Measurements from ENCODE around the gene HOXA11.

The HOXA11 gene

DNA sequence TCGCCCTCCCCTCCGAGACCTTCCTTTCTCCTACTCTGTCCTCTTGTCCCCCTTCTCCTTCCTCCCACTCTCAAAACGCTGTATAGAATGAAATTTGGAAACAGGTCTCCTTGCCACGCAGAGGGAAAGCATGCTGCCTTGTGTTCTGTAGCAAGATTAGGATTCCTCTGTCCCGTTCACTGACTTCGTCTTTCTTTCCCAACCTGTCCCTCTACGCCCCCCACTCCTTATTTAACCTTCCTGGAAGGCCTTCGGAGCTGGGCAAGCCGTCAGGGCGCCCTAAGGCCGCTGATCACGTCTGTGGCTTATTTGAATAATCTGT, 21.0 kb downstream of the HOXA11 start:
- no peak overlapping the region for H3K27ac ChIP-seq
- no peak for TF ChIP-seq ZFX (IDR thresholded peaks at IDR 0.05; ENCODE audit: borderline replicate concordance)
- TF ChIP-seq, protein P1, sequence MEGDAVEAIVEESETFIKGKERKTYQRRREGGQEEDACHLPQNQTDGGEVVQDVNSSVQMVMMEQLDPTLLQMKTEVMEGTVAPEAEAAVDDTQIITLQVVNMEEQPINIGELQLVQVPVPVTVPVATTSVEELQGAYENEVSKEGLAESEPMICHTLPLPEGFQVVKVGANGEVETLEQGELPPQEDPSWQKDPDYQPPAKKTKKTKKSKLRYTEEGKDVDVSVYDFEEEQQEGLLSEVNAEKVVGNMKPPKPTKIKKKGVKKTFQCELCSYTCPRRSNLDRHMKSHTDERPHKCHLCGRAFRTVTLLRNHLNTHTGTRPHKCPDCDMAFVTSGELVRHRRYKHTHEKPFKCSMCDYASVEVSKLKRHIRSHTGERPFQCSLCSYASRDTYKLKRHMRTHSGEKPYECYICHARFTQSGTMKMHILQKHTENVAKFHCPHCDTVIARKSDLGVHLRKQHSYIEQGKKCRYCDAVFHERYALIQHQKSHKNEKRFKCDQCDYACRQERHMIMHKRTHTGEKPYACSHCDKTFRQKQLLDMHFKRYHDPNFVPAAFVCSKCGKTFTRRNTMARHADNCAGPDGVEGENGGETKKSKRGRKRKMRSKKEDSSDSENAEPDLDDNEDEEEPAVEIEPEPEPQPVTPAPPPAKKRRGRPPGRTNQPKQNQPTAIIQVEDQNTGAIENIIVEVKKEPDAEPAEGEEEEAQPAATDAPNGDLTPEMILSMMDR (IDR thresholded peaks at IDR 0.05) = no peak

DNA sequence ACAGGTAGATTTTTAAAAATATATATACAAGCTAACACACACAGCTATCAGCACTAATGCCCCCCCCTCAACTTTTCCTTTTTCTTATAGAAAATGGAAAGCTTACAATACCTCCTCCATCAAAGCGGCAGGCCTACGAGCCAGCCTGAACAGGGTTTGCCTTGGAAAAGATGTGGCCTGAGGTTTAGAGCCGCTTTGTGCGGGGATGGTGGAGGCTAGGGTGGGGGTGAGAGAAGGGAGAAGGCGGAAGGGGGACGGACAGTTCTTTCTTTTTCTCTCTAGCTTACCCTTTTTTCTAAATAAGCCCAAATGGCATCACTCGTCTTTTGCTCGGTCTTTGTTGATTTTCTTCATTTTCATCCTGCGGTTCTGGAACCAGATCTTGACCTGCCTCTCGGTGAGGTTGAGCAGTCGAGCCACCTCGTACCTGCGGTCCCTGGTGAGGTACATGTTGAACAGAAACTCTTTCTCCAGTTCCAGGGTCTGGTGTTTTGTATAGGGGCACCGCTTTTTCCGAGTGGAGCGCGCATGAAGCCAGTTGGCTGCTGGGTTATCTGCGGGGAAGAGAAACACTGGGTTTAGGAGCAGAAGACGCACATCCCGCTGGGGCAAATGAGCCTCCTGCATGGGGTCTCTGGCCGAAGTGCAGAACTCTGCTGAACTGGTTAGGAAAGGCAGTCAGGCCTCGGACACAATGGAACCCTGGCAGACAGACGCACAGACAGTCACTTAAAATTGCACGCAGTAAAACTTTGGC, 21.6 kb downstream of the HOXA11 start:
- no peak overlapping the region for H3K27ac ChIP-seq
- TF ChIP-seq, protein P1 (IDR thresholded peaks at IDR 0.05) = no peak
- TF ChIP-seq ZFX (IDR thresholded peaks at IDR 0.05; ENCODE audit: borderline replicate concordance) = no peak

DNA sequence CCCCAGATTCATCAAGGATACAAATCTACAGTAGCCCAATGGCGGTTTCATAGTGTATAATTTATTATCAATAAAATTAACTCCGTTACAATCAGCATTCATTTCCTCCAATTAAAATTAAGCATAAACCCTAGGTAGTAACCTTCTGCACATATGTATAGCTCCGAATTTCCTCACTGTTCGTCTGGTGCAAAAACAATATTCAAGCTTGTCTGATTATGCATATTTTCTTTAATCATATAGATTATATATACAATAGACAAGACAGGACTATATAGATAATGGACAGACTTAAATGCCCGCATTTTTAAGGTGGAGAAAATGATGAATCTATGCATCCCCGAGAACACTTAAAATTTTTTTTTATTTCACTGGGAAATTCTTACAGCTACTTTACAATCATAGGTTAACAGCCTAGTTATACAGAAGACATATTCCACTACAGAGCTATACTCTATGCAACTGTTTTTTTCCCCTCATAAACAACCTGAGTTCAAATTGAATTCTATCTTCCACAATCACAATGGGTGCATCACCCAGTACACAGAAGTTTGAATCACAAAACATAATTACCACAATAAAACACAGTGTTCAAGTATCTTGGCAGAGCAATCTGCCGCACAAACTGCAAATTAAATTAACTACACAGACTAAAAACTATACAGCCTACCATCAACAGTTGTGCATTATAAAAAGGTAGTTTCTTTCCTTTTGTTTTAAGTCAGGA, 22.3 kb downstream of the HOXA11 start:
- TF ChIP-seq, protein P1 (IDR thresholded peaks at IDR 0.05) = no peak
- no peak for TF ChIP-seq ZFX (IDR thresholded peaks at IDR 0.05; ENCODE audit: borderline replicate concordance)

DNA sequence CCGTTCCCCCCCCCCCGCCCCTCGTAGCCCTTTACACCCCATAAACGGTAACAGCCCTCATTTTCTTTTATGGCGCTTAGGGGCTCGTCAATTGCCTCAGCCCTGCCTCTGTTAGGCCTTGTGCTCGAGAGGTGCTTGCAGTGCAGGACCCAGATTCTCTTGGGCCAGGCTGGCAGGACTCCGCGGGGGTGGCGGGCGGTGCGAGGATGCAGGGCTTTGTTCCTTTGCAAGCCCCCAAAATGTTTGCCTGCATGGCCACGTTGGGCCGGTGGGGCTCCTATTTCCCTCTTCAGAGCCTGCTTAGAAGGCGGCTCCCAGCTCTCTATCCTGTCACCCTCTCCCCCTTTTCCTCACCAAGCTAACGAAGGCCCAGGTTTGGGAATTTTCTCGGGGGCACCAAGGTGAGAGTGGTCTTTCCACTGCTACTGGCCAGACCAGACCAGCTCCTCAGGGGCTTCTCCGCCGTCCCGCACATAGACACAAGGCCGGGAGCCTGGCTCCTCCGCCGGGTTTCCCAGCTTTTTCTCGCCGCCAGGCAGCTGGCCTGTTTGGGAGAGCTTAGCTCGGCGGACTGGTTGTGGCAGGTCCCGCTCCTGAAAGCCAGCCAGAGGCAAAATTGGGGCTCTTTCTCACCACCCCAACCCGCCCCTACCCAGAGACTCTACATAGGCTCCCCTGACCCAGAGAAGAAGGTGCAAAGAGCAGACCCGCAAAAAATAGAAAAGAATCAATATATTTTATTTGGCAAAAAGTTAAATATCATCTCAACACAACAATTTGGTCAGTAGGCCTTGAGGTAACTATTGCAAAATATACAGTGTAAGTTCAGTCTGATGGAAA, 23.1 kb downstream of the HOXA11 start:
- H3K27ac ChIP-seq = no peak overlapping the region
- no peak for TF ChIP-seq ZFX (IDR thresholded peaks at IDR 0.05; ENCODE audit: borderline replicate concordance)
- TF ChIP-seq, protein P1 (IDR thresholded peaks at IDR 0.05) = no peak

More for the DNA sequence above, 22.3 kb downstream of the HOXA11 start:
- no peak overlapping the region for H3K27ac ChIP-seq

DNA sequence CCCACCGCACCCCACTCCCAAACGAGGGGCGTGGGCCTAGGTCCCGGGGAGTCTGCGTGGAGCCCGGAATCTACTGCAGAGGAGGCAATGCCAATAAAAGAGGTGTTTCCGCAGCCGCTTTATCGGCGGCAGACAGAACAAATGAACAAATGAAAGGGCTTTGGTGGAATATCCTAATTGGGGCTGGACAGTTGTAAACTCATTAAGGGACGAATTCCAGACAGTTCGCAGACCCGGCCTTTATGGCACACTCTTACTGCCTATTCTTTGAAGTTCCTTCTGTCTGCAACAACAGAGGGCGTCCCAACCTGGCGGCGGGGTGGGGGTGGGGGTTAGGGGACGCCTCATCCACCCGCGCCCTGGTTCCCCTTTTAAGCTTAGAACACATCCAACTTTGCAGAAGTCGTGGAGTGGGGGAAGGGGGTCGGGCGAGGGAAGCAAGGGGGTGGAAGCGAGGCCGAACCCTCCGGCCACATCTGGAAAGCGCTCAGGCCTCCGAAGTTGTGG, 23.8 kb downstream of the HOXA11 start:
- no peak overlapping the region for H3K27ac ChIP-seq
- TF ChIP-seq, protein P1 (IDR thresholded peaks at IDR 0.05) = peak; percentile 62
- TF ChIP-seq ZFX (IDR thresholded peaks at IDR 0.05; ENCODE audit: borderline replicate concordance) = no peak

DNA sequence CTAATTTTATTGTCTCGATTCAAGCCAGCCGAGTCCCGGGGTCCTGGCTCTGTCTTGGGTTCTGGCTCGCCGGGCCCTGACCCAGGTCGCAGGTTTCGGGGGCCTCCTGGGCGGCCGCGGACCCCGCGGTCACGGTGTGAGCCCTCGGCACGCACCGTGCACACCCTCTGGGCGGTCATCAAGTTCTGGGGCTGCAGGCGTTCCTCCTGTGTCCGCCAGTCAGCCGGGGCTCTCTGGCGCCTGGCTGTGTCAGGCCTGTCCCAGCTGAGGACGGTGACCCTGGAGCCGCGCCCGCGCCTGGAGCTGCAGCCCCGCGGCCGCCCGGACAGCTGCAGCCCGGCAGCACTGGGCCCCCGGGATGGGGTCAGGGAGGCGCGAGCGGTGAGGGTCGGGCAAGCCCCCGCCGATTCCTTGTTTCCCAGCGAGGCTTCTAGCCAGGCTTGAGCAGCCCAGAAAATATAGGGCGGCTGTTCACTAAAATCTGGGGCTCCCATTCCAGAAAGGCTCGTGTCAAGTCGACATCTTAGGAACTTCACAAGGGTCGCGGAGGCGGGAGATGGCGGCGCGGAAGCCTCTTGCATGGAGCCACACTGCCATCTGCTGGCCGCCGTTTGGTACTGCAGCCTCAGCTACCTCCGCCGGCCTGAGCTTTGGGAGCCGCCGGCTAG, 24.4 kb downstream of the HOXA11 start:
- TF ChIP-seq ZFX (IDR thresholded peaks at IDR 0.05; ENCODE audit: borderline replicate concordance) = no peak
- TF ChIP-seq, protein P1 (IDR thresholded peaks at IDR 0.05) = peak; percentile 99
- no peak overlapping the region for H3K27ac ChIP-seq
